GM18858 (cell line): ENCODE data around the gene ZC2HC1C.

Experiments used
- ATAC-seq: cut with Tn5 transposase; IDR thresholded peaks from one replicate; pipeline ENCODE4 v1.9.1; 2021; ENCODE audit not compliant: unreplicated experiment

The ZC2HC1C gene, protein sequence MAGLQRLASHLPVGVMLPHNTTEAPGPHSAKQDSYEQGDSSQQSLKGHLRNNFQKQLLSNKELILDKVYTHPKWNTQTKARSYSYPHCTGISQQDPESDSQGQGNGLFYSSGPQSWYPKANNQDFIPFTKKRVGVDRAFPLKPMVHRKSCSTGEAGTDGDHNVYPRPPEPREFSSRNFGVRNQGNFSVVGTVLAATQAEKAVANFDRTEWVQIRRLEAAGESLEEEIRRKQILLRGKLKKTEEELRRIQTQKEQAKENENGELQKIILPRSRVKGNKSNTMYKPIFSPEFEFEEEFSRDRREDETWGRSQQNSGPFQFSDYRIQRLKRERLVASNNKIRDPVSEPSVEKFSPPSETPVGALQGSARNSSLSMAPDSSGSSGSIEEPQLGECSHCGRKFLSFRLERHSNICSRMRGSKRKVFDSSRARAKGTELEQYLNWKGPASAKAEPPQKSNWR

DNA sequence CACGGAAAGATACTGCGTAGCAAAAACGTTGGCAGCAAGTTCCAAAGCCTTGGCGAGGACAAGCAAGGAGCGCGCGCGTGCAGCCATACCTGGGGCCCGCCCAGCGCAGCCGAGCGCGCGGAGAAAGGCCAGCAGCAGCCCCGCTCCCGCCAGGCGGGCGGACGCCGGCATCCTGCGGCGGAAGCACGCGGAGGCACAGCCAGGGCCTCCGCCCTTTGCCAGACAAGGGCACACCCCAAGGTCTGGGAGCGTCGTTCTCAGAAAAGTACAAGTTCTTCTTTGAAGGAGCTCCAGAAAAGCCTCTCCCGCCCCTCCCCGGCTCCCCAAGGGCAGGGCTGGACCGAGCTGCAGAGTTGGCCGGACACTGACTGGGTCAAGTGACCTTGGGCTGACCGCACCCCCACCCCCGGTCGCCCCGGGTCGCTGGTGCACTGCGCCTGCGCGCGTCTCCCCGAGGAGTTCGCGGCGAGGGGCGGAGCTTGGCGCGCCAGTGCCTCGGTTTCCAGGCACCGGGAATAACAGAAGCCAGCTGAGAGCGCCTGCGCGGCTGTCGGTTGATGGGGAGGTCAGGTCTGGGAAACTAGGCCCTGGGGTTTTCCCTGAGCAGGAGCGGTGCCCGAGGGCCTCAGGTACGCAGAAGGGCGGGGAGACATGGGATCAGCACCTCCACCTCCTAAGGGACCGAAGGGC lies at the start of gene ZC2HC1C:
ZC2HC1C (plus strand) TSS at position 521 of the 690 bp plus-strand sequence. CDS start 933 bp downstream, outside the sequence.
- peak; percentile 52 for ATAC-seq

DNA sequence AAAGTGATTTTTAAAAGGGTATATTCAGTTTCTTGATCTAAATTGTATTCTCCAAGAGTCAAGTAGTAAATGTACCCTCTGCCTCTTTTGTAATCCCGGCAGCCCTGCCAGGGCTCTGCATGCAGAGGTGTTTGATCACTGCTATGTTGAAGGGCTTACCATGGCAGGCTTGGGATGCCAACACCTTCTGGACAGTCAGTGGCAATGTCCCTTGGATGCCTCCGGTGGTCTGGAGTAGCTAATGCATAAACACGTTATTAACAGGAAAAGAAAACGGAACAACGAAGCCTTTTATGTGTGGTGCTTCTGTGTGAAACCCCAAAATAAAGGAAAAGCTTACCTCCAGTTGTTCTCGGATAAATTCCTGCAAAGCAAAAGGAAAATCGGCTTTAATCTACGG lies 46.8 kb upstream of the ZC2HC1C start:
- no peak for ATAC-seq

- ATAC-seq: no peak
These were observed 46.3 kb upstream of the ZC2HC1C start for GRCh38 chr14:75023108-75023507.

DNA sequence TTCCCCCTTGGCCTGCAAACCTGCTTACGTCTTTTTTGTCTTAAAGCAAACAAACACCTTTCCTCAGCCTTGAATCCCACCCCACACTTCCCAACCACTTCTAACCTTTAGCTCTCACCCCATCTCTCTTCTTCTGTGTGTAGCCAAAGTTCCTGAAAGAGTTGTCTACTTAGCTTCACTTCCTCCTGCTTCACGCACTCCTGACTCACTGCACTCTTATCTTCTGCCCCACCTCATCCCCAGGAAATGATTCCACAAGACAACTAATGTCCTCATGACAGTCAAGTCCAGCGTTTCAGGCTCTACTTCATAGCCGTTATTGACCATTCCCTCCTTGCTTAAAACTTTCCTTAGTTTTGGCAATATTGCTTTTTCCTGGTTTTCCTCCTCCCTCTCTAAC lies 44.4 kb upstream of the ZC2HC1C start:
- ATAC-seq: no peak

GRCh38 chr14:75025876-75026275 lies 43.6 kb upstream of the ZC2HC1C start:
- ATAC-seq: no peak

DNA sequence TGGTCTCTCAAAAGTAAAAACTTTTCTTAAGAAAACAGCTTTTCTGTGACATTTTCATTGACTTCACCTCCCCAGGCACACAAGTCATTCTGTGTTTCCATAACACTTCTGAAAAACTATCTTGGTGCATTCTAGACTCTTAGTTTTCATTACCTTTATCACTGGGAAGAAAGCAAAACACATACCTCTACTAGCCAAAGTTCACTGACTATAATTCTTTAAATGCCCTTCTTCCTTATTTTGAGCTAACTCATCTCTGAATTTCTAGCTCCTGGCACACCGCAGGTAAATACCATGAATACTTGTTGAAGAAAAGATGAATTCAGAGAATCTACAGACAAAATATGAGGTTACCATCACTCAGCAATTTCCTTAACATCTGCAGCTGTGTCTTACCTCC lies 39.3 kb upstream of the ZC2HC1C start:
- no peak for ATAC-seq

DNA sequence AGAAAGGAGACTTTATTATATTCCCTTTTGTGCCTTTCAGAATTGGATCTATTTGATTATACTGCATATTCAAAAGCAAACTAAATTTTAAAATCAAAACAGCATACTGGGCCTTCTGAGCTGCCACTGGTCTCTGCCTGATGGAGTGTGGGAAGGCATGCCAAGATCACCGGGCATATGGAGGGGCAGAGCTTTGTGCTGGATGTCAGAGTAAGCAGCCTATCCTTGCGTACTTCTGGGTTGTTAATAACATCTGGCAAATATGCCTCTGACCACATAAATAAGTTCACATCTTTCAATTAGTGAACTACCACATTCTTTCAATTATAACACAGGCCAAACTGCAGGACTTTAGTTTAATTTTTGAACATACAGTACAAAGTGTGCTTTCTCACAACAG lies 36.5 kb upstream of the ZC2HC1C start:
- no peak for ATAC-seq

DNA sequence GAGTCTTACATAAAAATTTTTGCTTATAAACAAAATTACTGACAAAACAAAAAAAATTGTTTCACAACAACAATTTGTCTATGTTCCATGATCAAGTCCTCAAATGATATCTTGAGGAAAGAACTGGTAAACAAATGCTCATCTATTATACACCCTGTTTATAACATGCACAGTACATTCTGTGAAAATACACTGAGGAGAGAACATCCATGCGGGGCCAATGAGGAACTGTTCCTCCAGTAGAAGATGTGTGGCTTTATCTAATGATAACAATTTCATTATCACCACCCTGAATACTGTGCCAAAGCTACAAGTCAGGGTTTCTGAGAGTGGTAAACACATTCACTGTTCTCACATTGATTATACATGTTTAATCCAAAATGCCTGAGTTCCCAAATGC lies 28.9 kb upstream of the ZC2HC1C start:
- ATAC-seq: no peak

DNA sequence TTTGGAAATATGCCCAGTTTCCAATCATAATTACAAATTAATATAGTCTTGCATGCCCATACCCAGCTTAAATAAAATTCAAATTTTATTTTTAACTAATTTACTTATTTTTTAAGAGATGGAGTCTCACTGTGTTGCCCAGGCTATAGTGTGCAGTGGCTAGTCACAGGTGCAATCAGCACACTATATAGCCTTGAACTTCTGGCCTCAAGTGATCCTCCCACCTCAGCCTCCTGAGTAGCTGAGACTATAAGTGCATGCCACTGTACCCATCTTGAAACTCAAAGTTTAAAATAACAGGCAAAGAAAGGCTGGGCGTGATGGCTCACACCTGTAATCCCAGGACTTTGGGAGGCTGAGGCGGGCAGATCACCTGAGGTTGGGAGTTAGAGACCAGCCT lies 28.5 kb upstream of the ZC2HC1C start:
- ATAC-seq: no peak

GRCh38 chr14:75041613-75042012 lies 27.8 kb upstream of the ZC2HC1C start:
- no peak for ATAC-seq

DNA sequence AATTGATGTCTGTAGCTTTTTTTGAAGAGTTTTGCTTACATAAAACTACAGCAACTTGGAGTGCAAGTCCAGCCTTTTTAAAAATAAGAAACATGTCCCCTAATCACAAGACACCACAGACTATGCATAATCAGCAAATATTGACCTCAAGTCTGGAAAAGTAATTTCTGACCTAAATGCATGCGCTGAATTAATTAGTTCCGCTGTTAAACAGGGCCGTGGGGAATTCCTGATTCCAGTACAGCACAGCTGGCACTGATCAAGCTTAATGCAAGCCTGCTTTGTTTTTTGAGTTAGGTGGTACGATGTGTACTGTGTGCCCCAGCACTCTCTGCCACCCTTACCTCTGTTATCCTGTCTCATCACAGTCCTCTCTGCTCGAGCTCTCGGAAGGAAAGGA lies 27.4 kb upstream of the ZC2HC1C start:
- ATAC-seq: no peak

GRCh38 chr14:75044322-75044721 lies 25.1 kb upstream of the ZC2HC1C start:
- ATAC-seq: no peak

GRCh38 chr14:75044752-75045151 lies 24.7 kb upstream of the ZC2HC1C start:
- ATAC-seq: no peak

GRCh38 chr14:75046275-75046674 lies 23.2 kb upstream of the ZC2HC1C start:
- ATAC-seq: no peak

DNA sequence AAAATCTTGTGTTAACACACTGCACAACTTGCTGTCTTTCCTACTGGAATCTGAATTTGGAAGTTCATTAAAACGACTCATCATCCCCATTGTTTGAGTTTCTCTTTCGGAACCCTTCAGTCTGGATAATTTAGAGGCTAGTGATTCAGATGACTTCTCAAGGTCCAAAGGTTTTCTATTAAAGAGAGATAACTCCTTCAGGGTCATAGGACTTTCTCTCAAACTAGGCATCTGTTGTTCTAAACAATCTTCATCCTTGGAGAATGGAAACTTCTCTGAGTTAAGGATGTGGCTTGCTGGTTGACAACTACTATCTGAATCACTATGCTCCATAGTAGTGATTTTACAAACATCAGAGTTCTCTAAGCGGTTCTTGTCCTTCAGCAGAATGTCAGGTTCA lies 22.5 kb upstream of the ZC2HC1C start:
- ATAC-seq: no peak

DNA sequence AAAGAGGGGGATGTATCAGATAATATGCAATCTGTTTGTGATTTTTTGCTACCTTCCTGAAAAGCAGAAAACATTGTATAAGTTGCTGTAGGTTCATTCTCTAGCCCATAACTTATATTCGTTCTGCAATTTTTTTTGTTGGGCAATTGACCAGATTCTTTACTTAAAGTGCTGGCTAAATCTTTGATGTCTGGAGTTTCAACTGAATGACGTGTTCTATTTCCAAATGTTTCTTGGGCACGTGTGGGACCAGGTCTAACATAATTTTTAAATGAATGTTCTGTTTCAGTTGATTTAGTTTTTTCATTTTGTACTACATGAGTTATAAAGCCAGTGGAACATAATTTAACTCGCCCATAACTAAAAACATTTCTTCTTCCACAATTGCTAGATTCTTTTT lies 21.9 kb upstream of the ZC2HC1C start:
- no peak for ATAC-seq

DNA sequence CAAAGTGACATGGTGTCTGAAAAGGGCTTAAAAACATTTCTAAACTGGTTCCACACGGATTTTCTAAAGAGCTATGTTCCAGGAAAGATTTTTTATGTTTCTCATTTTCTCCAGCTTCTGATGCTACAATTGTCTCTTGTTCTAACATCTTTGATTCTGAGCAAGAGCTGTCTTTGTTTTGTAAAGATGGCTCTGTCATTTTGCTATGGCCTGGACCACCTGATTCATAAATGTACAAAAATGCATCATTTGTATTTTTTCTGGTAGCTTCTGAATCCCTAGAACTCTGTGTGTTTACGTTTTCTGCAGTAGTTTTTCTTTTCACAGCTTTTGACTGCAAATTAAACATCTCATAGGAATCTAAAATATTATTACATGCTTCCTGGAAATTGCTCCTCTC lies 21.3 kb upstream of the ZC2HC1C start:
- ATAC-seq: no peak

- ATAC-seq: no peak
These were observed 20.3 kb upstream of the ZC2HC1C start for GRCh38 chr14:75049136-75049535.

GRCh38 chr14:75049731-75050201 lies 19.7 kb upstream of the ZC2HC1C start:
- ATAC-seq: no peak

DNA sequence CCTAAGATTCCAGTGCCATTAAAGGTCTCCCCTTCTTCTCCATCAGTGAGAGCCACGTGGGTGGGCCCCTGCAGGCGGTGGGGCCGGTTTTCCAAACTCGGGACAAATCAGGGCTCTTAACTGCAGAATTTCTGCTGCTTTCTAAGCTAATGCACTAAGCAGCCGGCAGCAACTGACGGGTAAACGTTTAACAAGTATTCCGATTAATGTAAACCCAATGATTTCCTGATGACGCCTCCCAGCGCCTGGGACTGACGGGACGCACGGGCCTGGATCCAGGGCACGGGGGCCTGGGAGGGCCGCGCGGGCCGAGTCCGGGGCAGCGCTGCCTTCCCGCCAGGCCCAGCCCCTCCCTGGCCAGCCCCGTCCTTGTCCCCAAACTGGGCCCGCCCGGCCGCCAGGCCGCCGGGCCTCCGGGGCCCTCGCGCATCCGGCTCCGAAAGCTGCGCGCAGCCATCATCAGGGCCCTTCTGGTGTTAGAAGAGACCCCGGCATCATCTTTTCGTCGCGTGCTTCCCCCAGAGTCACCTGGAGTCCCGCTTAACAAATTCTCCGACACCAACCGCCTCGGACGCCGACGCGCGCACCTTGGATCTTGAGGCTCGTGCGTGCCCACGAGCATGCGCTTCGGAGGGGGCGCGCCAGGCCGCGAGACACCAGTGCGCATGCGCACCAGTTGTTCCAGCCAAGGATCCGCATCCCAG lies 18.4 kb upstream of the ZC2HC1C start, which contains the start of gene MLH3:
MLH3 (minus strand) TSS at position 616 of the 704 bp plus-strand sequence. CDS start 1,812 bp downstream, outside the sequence.
- no peak for ATAC-seq

DNA sequence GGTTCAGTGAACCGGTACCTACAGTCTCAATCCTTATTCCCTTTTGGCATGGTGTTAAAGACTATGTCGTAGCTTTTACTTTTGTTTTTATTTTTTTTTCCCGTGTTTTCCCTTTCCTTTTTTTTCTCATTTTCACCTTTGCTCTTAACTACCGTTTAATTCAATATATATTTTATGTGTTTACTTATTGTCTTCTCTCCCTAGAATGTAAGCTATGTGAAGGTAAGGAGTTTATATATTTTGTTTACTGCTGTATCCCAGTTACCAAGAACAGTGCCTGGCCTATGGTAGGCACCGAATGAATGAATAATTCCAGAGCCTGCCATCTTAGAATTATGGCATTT lies 17.9 kb upstream of the ZC2HC1C start:
- no peak for ATAC-seq
